Measurements from ENCODE around the gene SOAT1. TPM values are rescaled to one million over a fixed set of nuclear protein-coding genes. Genes with fewer than 3 reads are reported as not detected.

SOAT1 gene
- total and polyA plus RNA-seq, 2 of the 4 experiments (the other 2 are of a cell fraction): 19.5 to 19.8 TPM

DNA sequence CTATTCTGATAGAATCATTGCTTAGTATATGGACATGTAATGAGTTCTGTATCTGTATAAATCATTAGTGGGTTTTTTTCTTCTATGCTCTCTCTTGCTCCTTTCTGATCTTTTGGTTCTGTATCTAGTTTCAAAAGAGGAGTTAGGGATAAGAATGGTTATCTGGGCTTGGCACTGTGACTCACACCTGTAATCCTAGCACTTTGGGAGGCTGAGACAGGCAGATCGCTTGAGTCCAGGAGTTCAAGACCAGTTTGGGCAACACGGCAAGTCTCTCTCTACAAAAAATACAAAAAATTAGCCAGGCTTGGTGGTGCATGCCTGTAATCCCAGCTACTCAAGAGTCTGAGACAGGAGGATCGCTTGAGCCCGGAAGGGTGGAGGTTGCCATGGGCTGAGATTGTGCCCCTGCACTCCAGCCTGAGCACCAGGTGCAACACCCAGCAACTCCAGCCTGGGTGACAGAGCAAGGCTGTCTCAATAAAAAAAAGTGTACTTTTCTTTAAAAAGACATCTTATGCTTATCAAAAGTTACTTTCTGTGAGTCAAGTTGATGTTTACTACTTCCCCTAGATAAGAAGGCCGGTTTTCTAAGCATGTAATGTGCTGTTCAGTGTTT lies 44.5 kb downstream of the SOAT1 start:
- Histone ChIP-seq H3K4me1 (ENCODE audit: control insufficient read depth, insufficient read depth, low read length) (no peaks in the 10 kb centered on the region), H3K79me1 (ENCODE audit: low read depth in 1 of 2, low read length in 2 of 2) (peaks cover 5 to 13% of the 10 kb centered on the region in 2 experiments; a peak in 3 of 4 replicates), H3K4ac (ENCODE audit: low read depth, low read length) (no peak overlapping the region), H3K18ac (ENCODE audit: low read depth, low read length) (no peak overlapping the region), H3K4me2 (ENCODE audit: low read depth, low read length) (no peak overlapping the region), H4K5ac (ENCODE audit: low read depth, low read length) (no peak overlapping the region), H2BK15ac (ENCODE audit: low read depth, low read length) (no peak overlapping the region), H3K14ac (replicated peaks; ENCODE audit: low read depth, low read length) (no peak overlapping the region), H3K4me3 (ENCODE audit: insufficient read depth, low read depth, low read length) (no peak overlapping the region), H2BK5ac (ENCODE audit: low read depth, low read length, poor library complexity, severe bottlenecking) (no peak overlapping the region), H4K8ac (ENCODE audit: low read depth in 2 of 2, low read length in 2 of 2) (no peak overlapping the region), H3K36me3 (ENCODE audit: control insufficient read depth, insufficient read depth, low read length) (peaks cover 19% of the 10 kb centered on the region), H3K9me3 (ENCODE audit: control insufficient read depth, insufficient read depth, low read length) (no peaks in the 10 kb centered on the region), H3K56ac (ENCODE audit: extremely low read depth, insufficient read depth, low read length) (no peak overlapping the region), H2AFZ (replicated peaks; ENCODE audit: low read length, poor library complexity) (no peak overlapping the region), H2AK9ac (replicated peaks; ENCODE audit: low read depth, low read length, poor library complexity) (no peak overlapping the region), H2BK120ac (ENCODE audit: low read depth, low read length) (no peak overlapping the region), H3K9me1 (ENCODE audit: insufficient read depth, low read length) (no peaks in the 10 kb centered on the region), H3K9ac (ENCODE audit: low read depth, low read length) (no peak overlapping the region), H3K27ac (ENCODE audit: insufficient read depth, low read length) (no peak overlapping the region; the same call in 1 of the 2 replicates), H3K27me3 (ENCODE audit: control insufficient read depth, insufficient read depth, low read length) (no peaks in the 10 kb centered on the region), H2BK20ac (ENCODE audit: low read depth, low read length) (no peak overlapping the region), H2AK5ac (ENCODE audit: low read depth, low read length) (no peak overlapping the region), H4K91ac (ENCODE audit: insufficient read depth, low read depth, low read length) (no peak overlapping the region), H4K20me1 (ENCODE audit: insufficient read depth, low read length) (no peaks in the 10 kb centered on the region), H3K23ac (ENCODE audit: low read depth, low read length) (no peak overlapping the region)
- 100% methylated on average over 1 of the region's 5 CpGs; no CpG with 5 or more reads in 1 of the 2 experiments for WGBS, 2 experiments (ENCODE audit: extremely low coverage in 2 of 2, insufficient read length in 1 of 2)
- in situ Hi-C loops (cut with MboI; ENCODE audit: low sequenced_read_pairs) (no loop called here), intact Hi-C loops (cut with micrococcal nuclease) (no loop called here), dilution Hi-C loops (cut with HindIII; ENCODE audit: low sequenced_read_pairs, unreplicated experiment) (no loop called here)
- POLR2A ChIA-PET (ENCODE audit: unreplicated experiment): no interaction called here
- no TSS peak for BruUV-seq (replicated peaks)
- DNase-seq (no peak), ATAC-seq (ENCODE audit: low read depth) (no peak)
- TF ChIP-seq MXI1 (IDR thresholded peaks at IDR 0.05; ENCODE audit: borderline replicate concordance, low read depth, low read length) (no peak), CTCF (conservative IDR thresholded peaks at IDR 0.05; ENCODE audit: low read depth, low read length) (no peak), BHLHE40 (IDR thresholded peaks at IDR 0.05; ENCODE audit: low read depth, low read length) (no peak), RAD21 (IDR thresholded peaks at IDR 0.05; ENCODE audit: low read length) (no peak), RFX5 (IDR thresholded peaks at IDR 0.05; ENCODE audit: low read depth, low read length) (no peak), CHD1 (IDR thresholded peaks at IDR 0.05; ENCODE audit: low read depth, low read length) (no peak), MAZ (IDR thresholded peaks at IDR 0.05; ENCODE audit: borderline replicate concordance, low read depth, low read length) (no peak), POLR2A (IDR thresholded peaks at IDR 0.05; ENCODE audit: low read depth, low read length) (no peak), CEBPB (IDR thresholded peaks at IDR 0.05; ENCODE audit: low read depth, low read length) (no peak), RCOR1 (IDR thresholded peaks at IDR 0.05; ENCODE audit: insufficient replicate concordance, low read length) (no peak)
- CTCF ChIA-PET: no interaction called here
